WTC11 (cell line): ENCODE results near the gene MYCBPAP. TPM values are rescaled to one million over a fixed set of nuclear protein-coding genes. Genes with fewer than 3 reads are reported as not detected.

Experiments
- ATAC-seq: fragments of 200-7000 bp; cut with Tn5 transposase; 2 replicates; pipeline ENCODE4 v1.10.0; 2021; ENCODE audit warnings: mild to moderate bottlenecking, moderate library complexity
- CTCF ChIA-PET: fragments of 300-600 bp; sonication (Branson Sonifier 250); formaldehyde crosslinking; loops from one replicate; lab custom pipeline; 2021; ENCODE audit warnings: antibody characterized with exemption; lab: Charles Lee
- POLR2A ChIA-PET: fragments of 350-600 bp; sonication (Branson Sonifier 250); formaldehyde crosslinking; loops from one replicate; lab custom pipeline; 2021; ENCODE audit warnings: antibody characterized with exemption; lab: Charles Lee
- DNase-seq: peaks from one replicate; pipeline ENCODE4 v3.0.0; 2021; ENCODE audit warnings: low spot score
- H3K27ac Mint-ChIP-seq: 2 replicates; pipeline ENCODE4 v1.8.0; 2021; ENCODE audit warnings: mixed read lengths
- H3K27me3 Mint-ChIP-seq: 2 replicates; pipeline ENCODE4 v1.8.0; 2021; ENCODE audit warnings: low read depth, mild to moderate bottlenecking, moderate library complexity, mixed read lengths
- H3K36me3 Mint-ChIP-seq: 2 replicates; pipeline ENCODE4 v1.8.0; 2021; ENCODE audit warnings: mixed read lengths
- H3K4me1 Mint-ChIP-seq: 2 replicates; pipeline ENCODE4 v1.8.0; 2022; ENCODE audit warnings: mixed read lengths
- H3K4me3 Mint-ChIP-seq: 2 replicates; pipeline ENCODE4 v1.8.0; 2021; ENCODE audit warnings: mild to moderate bottlenecking, moderate library complexity, mixed read lengths
- H3K9me3 Mint-ChIP-seq: 2 replicates; pipeline ENCODE4 v1.8.0; 2021; ENCODE audit warnings: mixed read lengths
- ARID4B ChIP-seq: sonication (generic); formaldehyde crosslinking; IDR thresholded peaks from 2 replicates; pipeline ENCODE4 v1.8.0; 2023; ENCODE audit warnings: missing genetic modification reagents, mild to moderate bottlenecking, borderline replicate concordance
- CREB1 ChIP-seq: sonication (generic); formaldehyde crosslinking; IDR thresholded peaks from 2 replicates; pipeline ENCODE4 v1.8.0; 2023; ENCODE audit warnings: mild to moderate bottlenecking, missing genetic modification reagents
- CTCF ChIP-seq: fragments of 200-600 bp; IDR thresholded peaks from 2 replicates; pipeline ENCODE4 v1.8.0; 2022; ENCODE audit warnings: antibody characterized with exemption
- E2F4 ChIP-seq: sonication (generic); formaldehyde crosslinking; IDR thresholded peaks from 2 replicates; pipeline ENCODE4 v1.8.1; 2022; ENCODE audit warnings: low read depth, mild to moderate bottlenecking, moderate library complexity, missing genetic modification reagents, borderline replicate concordance
- GTF2I ChIP-seq: fragments of 250-450 bp; sonication (Bioruptor Pico); conservative IDR thresholded peaks from 2 replicates; pipeline ENCODE4 v1.4.0; 2021; ENCODE audit warnings: mild to moderate bottlenecking
- HMGA2 ChIP-seq: fragments of 250-450 bp; sonication (Bioruptor Pico); IDR thresholded peaks from 2 replicates; pipeline ENCODE4 v1.4.0; 2021; ENCODE audit warnings: mild to moderate bottlenecking, moderate library complexity
- IRF1 ChIP-seq: sonication (generic); formaldehyde crosslinking; IDR thresholded peaks from 2 replicates; pipeline ENCODE4 v1.8.0; 2023; ENCODE audit warnings: missing genetic modification reagents
- NFATC4 ChIP-seq: fragments of 250-450 bp; sonication (Bioruptor Pico); IDR thresholded peaks from 2 replicates; pipeline ENCODE4 v1.9.0; 2021; ENCODE audit warnings: mild to moderate bottlenecking
- NR1H2 ChIP-seq: sonication (generic); formaldehyde crosslinking; IDR thresholded peaks from 2 replicates; pipeline ENCODE4 v1.9.0; 2021; ENCODE audit warnings: mild to moderate bottlenecking, moderate library complexity, missing genetic modification reagents
- PRDM15 ChIP-seq: sonication (generic); formaldehyde crosslinking; IDR thresholded peaks from 2 replicates; pipeline ENCODE4 v1.8.0; 2022; ENCODE audit warnings: missing genetic modification reagents
- PRRX2 ChIP-seq: fragments of 250-450 bp; sonication (Bioruptor Pico); IDR thresholded peaks from 2 replicates; pipeline ENCODE4 v1.8.0; 2021; ENCODE audit warnings: mild to moderate bottlenecking
- TP53 ChIP-seq: sonication (generic); formaldehyde crosslinking; IDR thresholded peaks from 2 replicates; pipeline ENCODE4 v1.8.1; 2023; ENCODE audit warnings: mild to moderate bottlenecking, missing genetic modification reagents
- ZNF317 ChIP-seq: sonication (generic); formaldehyde crosslinking; IDR thresholded peaks from 2 replicates; pipeline ENCODE4 v1.8.1; 2023; ENCODE audit warnings: low read depth, mild to moderate bottlenecking, moderate library complexity, missing genetic modification reagents, borderline replicate concordance
- ZNF396 ChIP-seq: fragments of 250-450 bp; sonication (Bioruptor Pico); IDR thresholded peaks from 2 replicates; pipeline ENCODE4 v1.8.0; 2021; ENCODE audit warnings: mild to moderate bottlenecking, moderate library complexity, borderline replicate concordance
- ZNF416 ChIP-seq: fragments of 250-450 bp; sonication (Bioruptor Pico); IDR thresholded peaks from 2 replicates; pipeline ENCODE4 v1.9.0; 2021; ENCODE audit warnings: mild to moderate bottlenecking, inconsistent platforms
- total RNA-seq: library from RNA; stranded (reverse); gene quantifications from 3 replicates; pipeline ENCODE4 v1.2.3, GENCODE V29; 2021

Gene MYCBPAP
- total RNA-seq, 1 experiment from 2014 or later = 5.7 TPM

GRCh38 chr17:50540560-50541401 is 32.5 kb downstream of the MYCBPAP start:
- Mint-ChIP-seq H3K36me3 (peaks cover 11% of the 10 kb centered on the region; the same call in 1 of the 2 replicates), H3K4me1 (peaks cover 28% of the 10 kb centered on the region), H3K27ac (no peak overlapping the region), H3K9me3 (no peaks in the 10 kb centered on the region), H3K27me3 (peaks cover 14% of the 10 kb centered on the region), H3K4me3 (peak overlapping the region; percentile 73)
- ChIA-PET POLR2A (no interaction called here), CTCF (interaction anchor here (0.7 to 4.4 kb wide), 7 partner anchors 8 to 87 kb away, joined by 3 to 40 read pairs (median 20); partner anchors contain the start of genes EPN3 and RSAD1)
- no peak for ATAC-seq
- no peak for DNase-seq
- TF ChIP-seq HMGA2 (CRISPR knock-in tag) (no peak), PRDM15 (no peak), CREB1 (no peak), ZNF416 (CRISPR knock-in tag) (no peak), ZNF317 (CRISPR knock-in tag) (no peak), CTCF (no peak), PRRX2 (CRISPR knock-in tag) (no peak), ARID4B (CRISPR knock-in tag) (no peak), NR1H2 (no peak), GTF2I (CRISPR knock-in tag) (no peak), NFATC4 (CRISPR knock-in tag) (no peak), E2F4 (no peak), ZNF396 (CRISPR knock-in tag) (no peak)

GRCh38 chr17:50541402-50541715 is 33.1 kb downstream of the MYCBPAP start:
- DNase-seq (no peak), ATAC-seq (no peak)
- TF ChIP-seq TP53 (peak; percentile 24; the same call in 1 of the 2 replicates), IRF1 (CRISPR knock-in tag) (no peak)
- ChIA-PET POLR2A (interaction anchor here (1.5 kb wide), 1 partner anchor 9 kb away, joined by 8 read pairs; the partner anchor contains the start of gene EPN3), CTCF (interaction anchor here (0.5 to 4.4 kb wide), 14 partner anchors 9 to 385 kb away, joined by 3 to 40 read pairs (median 7); partner anchors contain the start of genes EPN3, LRRC59 and RSAD1)
- H3K36me3 Mint-ChIP-seq = peaks cover 10% of the 10 kb centered on the region; the same call in 1 of the 2 replicates
- H3K9me3 Mint-ChIP-seq = no peaks in the 10 kb centered on the region
- H3K4me3 Mint-ChIP-seq = peak overlapping the region; percentile 73
- peaks cover 14% of the 10 kb centered on the region for H3K27me3 Mint-ChIP-seq
- H3K4me1 Mint-ChIP-seq = peaks cover 28% of the 10 kb centered on the region
- no peak overlapping the region for H3K27ac Mint-ChIP-seq
